GM18508 (cell line): ENCODE results near the gene PPM1J.

Source experiments
- ATAC-seq: cut with Tn5 transposase; IDR thresholded peaks from one replicate; pipeline ENCODE4 v1.9.1; 2021; ENCODE audit warnings: moderate number of reproducible peaks; ENCODE audit not compliant: insufficient read depth, unreplicated experiment

Gene PPM1J

DNA sequence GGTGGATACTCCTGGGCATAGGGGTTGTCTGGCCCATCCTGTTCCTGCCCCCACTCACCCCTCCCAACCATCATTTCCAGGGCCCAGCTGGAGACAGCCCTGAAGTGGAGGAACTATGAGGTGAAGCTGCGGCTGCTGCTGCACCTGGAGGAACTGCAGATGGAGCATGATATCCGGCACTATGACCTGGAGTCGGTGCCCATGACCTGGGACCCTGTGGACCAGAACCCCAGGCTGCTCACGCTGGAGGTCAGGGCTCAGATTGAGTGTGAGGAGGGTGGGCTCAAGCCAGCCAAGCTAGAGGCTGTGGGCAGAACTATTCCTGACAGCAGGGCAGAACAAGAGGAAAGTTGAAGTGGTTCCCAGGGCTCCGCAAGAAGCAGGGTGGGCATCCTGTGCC is 22.5 kb downstream of the PPM1J start:
- no peak for ATAC-seq

DNA sequence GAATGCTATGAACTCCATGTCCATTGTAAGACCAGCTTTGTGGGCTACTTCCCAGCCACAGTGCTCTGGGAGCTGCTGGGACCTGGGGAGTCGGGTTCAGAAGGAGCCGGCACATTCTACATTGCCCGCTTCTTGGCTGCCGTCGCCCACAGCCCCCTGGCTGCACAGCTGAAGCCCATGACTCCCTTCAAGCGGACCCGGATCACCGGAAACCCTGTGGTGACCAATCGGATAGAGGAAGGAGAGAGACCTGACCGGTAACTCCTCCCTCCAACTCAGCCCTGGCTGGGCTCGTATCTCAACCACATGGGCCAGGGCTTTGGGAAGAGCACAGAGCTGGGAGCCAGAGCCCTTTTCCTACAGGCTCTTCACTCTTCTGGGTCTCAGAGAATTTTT is 25.3 kb downstream of the PPM1J start:
- no peak for ATAC-seq

GRCh38 chr1:112689196-112689841 is 25.8 kb downstream of the PPM1J start:
- no peak for ATAC-seq

DNA sequence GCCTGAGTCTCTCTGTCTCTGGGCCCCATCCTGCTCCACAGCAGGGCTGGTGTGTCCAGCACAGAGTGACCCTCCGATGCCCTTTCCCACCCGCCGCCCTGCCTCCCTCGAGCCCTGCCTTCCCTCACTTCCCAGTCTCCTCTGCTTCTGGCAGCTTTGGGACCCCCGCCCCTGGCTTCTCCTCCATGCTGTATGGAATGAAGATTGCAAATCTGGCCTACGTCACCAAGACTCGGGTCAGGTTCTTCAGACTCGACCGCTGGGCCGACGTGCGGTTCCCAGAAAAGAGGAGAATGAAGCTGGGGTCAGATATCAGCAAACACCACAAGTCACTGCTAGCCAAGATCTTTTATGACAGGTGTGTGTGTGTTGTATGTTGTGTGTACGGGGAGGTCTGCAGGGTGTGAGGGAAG is 26.3 kb downstream of the PPM1J start:
- no peak for ATAC-seq

DNA sequence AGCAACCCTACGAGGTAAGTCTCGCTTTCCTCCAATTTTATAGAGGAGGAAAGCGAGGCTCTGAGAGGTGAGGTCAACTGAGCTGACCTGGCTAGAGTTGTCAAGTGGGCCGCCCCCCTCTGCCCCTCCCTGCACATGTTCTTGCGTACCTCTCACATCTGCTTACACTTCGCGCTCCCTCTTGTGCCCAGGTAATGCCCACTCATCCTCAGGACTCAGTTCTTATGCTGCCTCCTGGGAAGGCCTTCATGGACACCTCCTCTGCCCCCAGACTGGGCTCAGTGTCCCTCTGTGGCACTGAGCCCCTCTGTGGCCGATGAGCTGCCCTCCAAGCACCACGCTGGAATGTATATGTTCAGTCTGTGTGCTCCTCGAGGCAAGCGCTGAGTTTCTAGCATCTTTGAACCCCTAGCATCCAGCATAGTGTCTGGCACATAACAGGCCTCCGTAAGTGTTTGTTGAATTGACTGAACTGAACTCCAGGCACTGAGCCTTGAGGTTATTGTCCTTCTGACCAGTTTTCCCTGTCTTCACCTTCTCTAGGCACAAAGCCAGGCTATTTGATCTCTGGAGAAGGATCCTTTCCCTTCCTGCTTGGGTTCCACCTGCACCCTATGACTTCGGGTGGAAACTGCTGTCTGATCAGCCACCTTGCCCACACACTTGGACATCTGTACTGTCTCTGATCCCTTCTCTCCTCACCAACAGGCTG is 27.2 kb downstream of the PPM1J start:
- ATAC-seq = no peak

GRCh38 chr1:112687361-112687760 is 27.8 kb downstream of the PPM1J start:
- ATAC-seq = no peak

- no peak for ATAC-seq
Observed at GRCh38 chr1:112686835-112687234, 28.3 kb downstream of the PPM1J start.

- ATAC-seq = no peak
Observed at GRCh38 chr1:112686417-112686816, 28.7 kb downstream of the PPM1J start.

- ATAC-seq = no peak
Observed at GRCh38 chr1:112685913-112686312, 29.2 kb downstream of the PPM1J start.

DNA sequence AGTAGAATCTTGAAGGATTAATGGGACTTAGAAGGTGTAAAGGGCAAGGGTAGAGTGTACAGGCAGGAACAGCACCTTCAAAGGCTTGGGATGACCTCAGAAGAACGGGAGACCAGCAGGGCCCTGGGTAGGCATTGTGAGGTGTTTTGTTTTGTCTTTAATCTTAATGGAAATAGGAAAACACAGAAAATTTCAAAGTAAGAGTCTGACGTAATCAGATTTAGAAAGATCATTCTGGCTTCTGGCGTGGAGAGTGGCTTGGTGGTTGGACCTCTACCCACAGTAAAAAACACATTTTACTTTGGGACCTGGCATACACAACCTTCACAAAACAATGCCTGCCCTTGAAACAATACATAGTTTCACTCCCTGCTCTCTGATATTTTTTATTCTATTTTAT is 36.5 kb downstream of the PPM1J start:
- no peak for ATAC-seq

- no peak for ATAC-seq
Observed at GRCh38 chr1:112677501-112677900, 37.6 kb downstream of the PPM1J start.

- ATAC-seq = no peak
Observed at GRCh38 chr1:112676543-112676942, 38.6 kb downstream of the PPM1J start.

GRCh38 chr1:112675728-112676381 is 39.3 kb downstream of the PPM1J start:
- ATAC-seq = no peak

GRCh38 chr1:112674986-112675727 is 40.0 kb downstream of the PPM1J start:
- no peak for ATAC-seq

GRCh38 chr1:112674440-112674985 is 40.6 kb downstream of the PPM1J start, which contains the start of gene MOV10:
Gene MOV10 (plus strand): TSS chr1:112674659. CDS start chr1:112674913, 254 bp downstream.
- no peak for ATAC-seq

DNA sequence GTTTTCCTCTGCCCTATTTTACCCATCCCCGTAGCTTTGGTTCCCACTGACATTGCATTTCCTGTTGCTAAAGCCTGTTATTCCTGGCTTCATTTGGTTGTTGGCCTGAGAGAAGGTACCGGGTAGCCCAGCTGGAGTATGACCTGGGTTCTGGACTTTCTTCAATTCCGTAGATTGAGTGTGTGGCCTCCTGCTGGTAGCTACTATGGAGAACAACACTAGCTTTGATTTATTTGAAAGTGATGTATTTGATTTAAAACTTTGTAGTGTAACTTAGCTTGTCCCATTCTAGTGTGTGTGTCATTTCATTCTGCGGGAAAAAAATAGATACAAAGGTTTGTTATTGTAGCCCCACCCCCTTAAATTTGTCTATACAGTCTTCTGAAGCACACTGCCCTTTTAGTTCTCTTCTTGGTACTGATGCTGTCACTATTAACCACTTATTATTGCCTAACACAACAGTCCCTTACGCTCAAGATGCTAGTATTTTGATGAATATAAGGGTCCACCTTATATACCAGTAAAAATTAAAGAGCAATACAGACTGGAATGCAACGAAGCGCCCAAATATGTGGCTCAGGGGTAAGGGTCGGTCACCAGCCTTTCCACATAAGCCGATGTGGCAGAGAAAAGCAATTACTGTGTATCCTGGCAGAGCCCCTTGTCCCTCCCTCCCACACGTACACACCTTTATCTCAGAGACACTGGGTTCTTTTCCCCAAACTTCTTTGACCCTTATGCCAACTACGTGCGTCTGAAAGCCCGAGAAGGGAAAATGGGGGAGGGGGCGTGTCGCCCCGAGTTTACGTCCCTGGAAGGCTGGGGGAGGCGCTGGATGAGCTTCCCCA is 41.3 kb downstream of the PPM1J start:
- ATAC-seq = no peak

GRCh38 chr1:112672842-112673241 is 42.3 kb downstream of the PPM1J start:
- no peak for ATAC-seq

- ATAC-seq = no peak
Observed at GRCh38 chr1:112672009-112672408, 43.1 kb downstream of the PPM1J start.

DNA sequence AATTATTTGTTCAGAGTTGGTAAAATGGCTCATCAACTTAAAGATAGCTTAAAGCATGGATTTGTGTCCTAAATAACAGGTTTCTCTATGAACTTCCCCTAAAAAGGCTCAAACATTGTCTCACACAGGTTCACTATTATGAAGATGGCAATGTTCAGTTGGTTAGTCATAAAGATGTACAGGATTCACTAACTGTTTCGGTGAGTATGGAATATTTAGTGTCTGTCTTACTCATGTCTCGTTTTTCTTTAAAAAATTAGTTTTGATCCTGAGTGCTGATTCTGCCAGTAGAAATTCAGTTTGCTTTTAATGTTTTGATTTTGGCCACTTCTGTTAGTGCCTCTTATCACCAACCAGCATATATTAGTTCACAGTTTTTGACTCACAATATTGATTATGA is 48.2 kb downstream of the PPM1J start:
- ATAC-seq = no peak

DNA sequence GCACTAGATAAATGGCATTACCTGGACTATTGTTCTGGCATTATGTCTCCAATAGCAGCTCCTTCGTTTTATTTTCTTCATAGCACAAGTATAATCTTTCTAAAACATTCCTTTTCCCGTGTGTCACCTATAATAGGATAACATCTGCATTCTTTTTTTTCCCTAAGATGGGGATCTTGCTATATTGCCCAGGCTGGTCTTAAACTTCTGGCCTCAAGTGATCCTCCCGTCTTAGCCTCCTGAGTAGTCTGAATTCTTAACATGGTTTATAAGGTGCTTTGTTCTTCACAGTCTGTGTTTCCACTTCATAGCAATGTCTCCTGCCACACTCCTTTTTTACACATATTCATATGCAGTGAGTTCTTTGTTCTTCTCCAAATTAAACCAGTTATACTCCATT is 49.3 kb downstream of the PPM1J start:
- no peak for ATAC-seq
